Caco-2 (cell line): ENCODE results near the gene RPS15. TPM values are rescaled to one million over a fixed set of nuclear protein-coding genes. Genes with fewer than 3 reads are reported as not detected.
A peak's percentile ranks its signal among the peaks of the same experiment; 100 is the strongest.

ENCODE experiments used
- BruUV-seq: library from RNA; stranded (reverse); fragments of 400-500 nt; replicated peaks from 2 replicates; lab custom pipeline; 2021; lab: Mats Ljungman, UMichigan
- CTCF ChIA-PET: fragments of 300-600 bp; sonication (Branson Sonifier 250); formaldehyde crosslinking; loops from one replicate; lab custom pipeline; 2022; ENCODE audit warnings: antibody characterized with exemption; lab: Charles Lee
- POLR2A ChIA-PET: fragments of 300-600 bp; sonication (Branson Sonifier 250); formaldehyde crosslinking; loops from one replicate; lab custom pipeline; 2022; ENCODE audit warnings: antibody characterized with exemption; lab: Charles Lee
- DNase-seq, 2 experiments: peaks; one replicate each; pipeline versions ENCODE4 v3.0.0 to v3.0.0-alpha.2; 2020 to 2022
- H3K27me3 ChIP-seq: replicated peaks from 2 replicates; pipeline ENCODE4 v1.6.0; 2011; ENCODE audit warnings: low read length; ENCODE audit not compliant: control insufficient read depth, insufficient read depth
- H3K36me3 ChIP-seq: 2 replicates; pipeline ENCODE4 v1.5.1; 2011; ENCODE audit warnings: low read length; ENCODE audit not compliant: control insufficient read depth, insufficient read depth
- H3K4me1 ChIP-seq: fragments of 250-450 bp; sonication (Bioruptor Pico); 2 replicates; pipeline ENCODE4 v1.5.1; 2020; ENCODE audit warnings: mild to moderate bottlenecking
- H3K4me3 ChIP-seq: 2 replicates; pipeline ENCODE4 v1.5.1; 2011; ENCODE audit warnings: low read depth, mild to moderate bottlenecking, control low read depth, low read length
- H3K9me3 ChIP-seq: fragments of 250-450 bp; sonication (Bioruptor Pico); 2 replicates; pipeline ENCODE4 v1.5.1; 2020; ENCODE audit warnings: mild to moderate bottlenecking, moderate library complexity
- H3K27ac Mint-ChIP-seq: one replicate; pipeline ENCODE4 v1.8.0; 2022; ENCODE audit warnings: mixed read lengths; ENCODE audit not compliant: unreplicated experiment
- H3K27me3 Mint-ChIP-seq: one replicate; pipeline ENCODE4 v1.8.0; 2022; ENCODE audit warnings: mixed read lengths; ENCODE audit not compliant: insufficient read depth, unreplicated experiment
- H3K36me3 Mint-ChIP-seq: one replicate; pipeline ENCODE4 v1.8.0; 2022; ENCODE audit warnings: mild to moderate bottlenecking, mixed read lengths; ENCODE audit not compliant: insufficient read depth, unreplicated experiment
- H3K4me1 Mint-ChIP-seq: one replicate; pipeline ENCODE4 v1.8.0; 2022; ENCODE audit warnings: low read depth, mixed read lengths; ENCODE audit not compliant: unreplicated experiment
- H3K4me3 Mint-ChIP-seq: one replicate; pipeline ENCODE4 v1.8.0; 2022; ENCODE audit warnings: mild to moderate bottlenecking, moderate library complexity, mixed read lengths; ENCODE audit not compliant: unreplicated experiment
- H3K9me3 Mint-ChIP-seq: one replicate; pipeline ENCODE4 v1.8.0; 2022; ENCODE audit warnings: mixed read lengths; ENCODE audit not compliant: unreplicated experiment
- CTCF ChIP-seq, 2 experiments: fragments of 200-600 bp in 1 of 2; IDR thresholded peaks; 1 replicate in 1 of 2; 2 replicates in 1 of 2; pipeline versions ENCODE4 v1.5.1 to v1.8.0; 2011 to 2022; ENCODE audit warnings: antibody characterized with exemption in 1 of 2, control low read depth in 1 of 2, inconsistent platforms in 1 of 2, low read depth in 1 of 2, low read length in 1 of 2, mild to moderate bottlenecking in 1 of 2, moderate library complexity in 1 of 2; ENCODE audit not compliant: insufficient read depth in 1 of 2, severe bottlenecking in 1 of 2, unreplicated experiment in 1 of 2
- intact Hi-C: fragments of 100-400 bp; cut with micrococcal nuclease; formaldehyde crosslinking; loops from one replicate; pipeline ENCODE4 v1.10.0; 2022; ENCODE audit not compliant: unreplicated experiment
- total RNA-seq: library from RNA; stranded (reverse); gene quantifications from 2 replicates; pipeline ENCODE4 v1.2.3, GENCODE V29; 2022

Gene RPS15
- total RNA-seq, 1 experiment from 2014 or later, result 1,192 TPM

- no peaks in the 10 kb centered on the region for H3K27me3 ChIP-seq
Observed at GRCh38 chr19:1468821-1469254, 30.6 kb downstream of the RPS15 start.

GRCh38 chr19:1469255-1470054, 31.3 kb downstream of the RPS15 start:
- H3K27me3 ChIP-seq, result no peaks in the 10 kb centered on the region
- no peaks in the 10 kb centered on the region for H3K27me3 Mint-ChIP-seq

More at GRCh38 chr19:1468821-1469254, 30.6 kb downstream of the RPS15 start:
- no TSS peak for BruUV-seq
- ChIA-PET CTCF (interaction anchor here (1.0 kb wide), 1 partner anchor 31 kb away, joined by 3 read pairs; no protein-coding TSS in a partner anchor), POLR2A (no interaction called here)
- Mint-ChIP-seq H3K4me1 (peaks cover 4% of the 10 kb centered on the region), H3K9me3 (no peaks in the 10 kb centered on the region), H3K4me3 (peak overlapping the region; percentile 63), H3K27me3 (no peaks in the 10 kb centered on the region), H3K27ac (no peak overlapping the region), H3K36me3 (peaks cover 42% of the 10 kb centered on the region)
- H3K36me3 ChIP-seq, result no peaks in the 10 kb centered on the region
- TF ChIP-seq CTCF (IDR thresholded peaks at IDR 0.05; ENCODE audit: insufficient read depth in 1 of 2, low read depth in 1 of 2, low read length in 1 of 2, severe bottlenecking in 1 of 2, unreplicated experiment in 1 of 2), result peak in 1 of 2 experiments; percentile 35
- intact Hi-C loops, result no loop called here
- H3K9me3 ChIP-seq, result no peaks in the 10 kb centered on the region
- H3K4me1 ChIP-seq, result peaks cover 15% of the 10 kb centered on the region
- peak overlapping the region; percentile 65 for H3K4me3 ChIP-seq
- DNase-seq, result peak in 1 of 2 experiments; percentile 76

GRCh38 chr19:1470055-1470304, 31.8 kb downstream of the RPS15 start:
- no peak for TF ChIP-seq CTCF (IDR thresholded peaks at IDR 0.05; ENCODE audit: insufficient read depth in 1 of 2, low read depth in 1 of 2, low read length in 1 of 2, severe bottlenecking in 1 of 2, unreplicated experiment in 1 of 2)
- Histone ChIP-seq H3K27me3 (no peaks in the 10 kb centered on the region), H3K36me3 (no peaks in the 10 kb centered on the region), H3K9me3 (no peaks in the 10 kb centered on the region), H3K4me3 (peak overlapping the region; percentile 65), H3K4me1 (peaks cover 15% of the 10 kb centered on the region)
- Mint-ChIP-seq H3K27ac (peak overlapping the region; percentile 90), H3K4me3 (peak overlapping the region; percentile 89), H3K9me3 (no peaks in the 10 kb centered on the region), H3K36me3 (peaks cover 46% of the 10 kb centered on the region), H3K27me3 (no peaks in the 10 kb centered on the region), H3K4me1 (peaks cover 4% of the 10 kb centered on the region)
- ChIA-PET POLR2A (no interaction called here), CTCF (no interaction called here)
- no TSS peak for BruUV-seq
- intact Hi-C loops, result loop anchor here (2.0 to 5.0 kb wide), 2 partner anchors 39 to 63 kb away; partner anchors contain the start of gene DAZAP1
- DNase-seq, result no peak

More at GRCh38 chr19:1469255-1470054, 31.3 kb downstream of the RPS15 start:
- Histone ChIP-seq H3K4me3 (peak overlapping the region; percentile 65), H3K4me1 (peaks cover 15% of the 10 kb centered on the region), H3K9me3 (no peaks in the 10 kb centered on the region), H3K36me3 (no peaks in the 10 kb centered on the region)
- H3K36me3 Mint-ChIP-seq, result peaks cover 46% of the 10 kb centered on the region
- peak overlapping the region; percentile 90 for H3K27ac Mint-ChIP-seq
- intact Hi-C loops, result loop anchor here (2.0 to 5.0 kb wide), 2 partner anchors 39 to 62 kb away; partner anchors contain the start of gene DAZAP1
- DNase-seq, result peak in 1 of 2 experiments; percentile 77
- H3K4me1 Mint-ChIP-seq, result peaks cover 4% of the 10 kb centered on the region
- peak overlapping the region; percentile 89 for H3K4me3 Mint-ChIP-seq
- ChIA-PET POLR2A (no interaction called here), CTCF (interaction anchor here (1.0 kb wide), 1 partner anchor 32 kb away, joined by 3 read pairs; no protein-coding TSS in a partner anchor)
- no peaks in the 10 kb centered on the region for H3K9me3 Mint-ChIP-seq
- BruUV-seq, result no TSS peak
- no peak for TF ChIP-seq CTCF (IDR thresholded peaks at IDR 0.05; ENCODE audit: insufficient read depth in 1 of 2, low read depth in 1 of 2, low read length in 1 of 2, severe bottlenecking in 1 of 2, unreplicated experiment in 1 of 2)
